Common myeloid progenitor, CD34-positive (primary cell): Measurements from ENCODE around the gene RBM14. TPM values are rescaled to one million over a fixed set of nuclear protein-coding genes. Genes with fewer than 3 reads are reported as not detected.
A peak's percentile ranks its signal among the peaks of the same experiment; 100 is the strongest.

Source experiments
- CTCF ChIA-PET: fragments of 350-600 bp; sonication (Branson Sonifier 250); formaldehyde crosslinking; loops from one replicate; lab custom pipeline; 2021; ENCODE audit warnings: antibody characterized with exemption; lab: Charles Lee
- POLR2A ChIA-PET: fragments of 350-600 bp; sonication (Branson Sonifier 250); formaldehyde crosslinking; loops from one replicate; lab custom pipeline; 2021; ENCODE audit warnings: antibody characterized with exemption; lab: Charles Lee
- DNase-seq, 3 donors: peaks; one replicate each; pipeline versions ENCODE4 v3.0.0 to v3.0.0-alpha.2; 2013
- H3K27ac ChIP-seq, 2 experiments: 1 replicate in 1 of 2; 2 replicates in 1 of 2; pipeline ENCODE4 v1.7.0; 2013; ENCODE audit warnings: inconsistent platforms in 2 of 2, low read length in 2 of 2, mild to moderate bottlenecking in 2 of 2, low read depth in 1 of 2, moderate library complexity in 1 of 2; ENCODE audit not compliant: severe bottlenecking in 2 of 2, insufficient read depth in 1 of 2, poor library complexity in 1 of 2
- H3K27me3 ChIP-seq, 5 experiments: replicated peaks in 2 of 5; 1 replicate in 3 of 5; 2 replicates in 2 of 5; pipeline versions ENCODE4 v1.6.1 to v1.7.0; 2013; ENCODE audit warnings: low read length in 4 of 5, mild to moderate bottlenecking in 2 of 5, moderate library complexity in 2 of 5, inconsistent platforms in 1 of 5; ENCODE audit not compliant: insufficient read depth in 5 of 5, control insufficient read depth in 4 of 5
- H3K36me3 ChIP-seq, 4 experiments: 1 replicate in 2 of 4; 2 replicates in 2 of 4; pipeline versions ENCODE4 v1.6.1 to v1.7.0; 2013; ENCODE audit warnings: low read length in 3 of 4, control low read depth in 1 of 4, mild to moderate bottlenecking in 1 of 4; ENCODE audit not compliant: control insufficient read depth in 4 of 4, insufficient read depth in 4 of 4
- H3K4me1 ChIP-seq, 4 experiments: 1 replicate in 3 of 4; 2 replicates in 1 of 4; pipeline versions ENCODE4 v1.6.1 to v1.7.1; 2013; ENCODE audit warnings: low read length in 3 of 4, mild to moderate bottlenecking in 3 of 4, control low read depth in 1 of 4, inconsistent platforms in 1 of 4, moderate library complexity in 1 of 4; ENCODE audit not compliant: control insufficient read depth in 4 of 4, insufficient read depth in 4 of 4; ENCODE audit errors: control extremely low read depth in 1 of 4
- H3K4me3 ChIP-seq, 7 experiments: 1 replicate in 4 of 7; 2 replicates in 3 of 7; pipeline versions ENCODE4 v1.5.1 to v1.7.0; 2013; ENCODE audit warnings: mild to moderate bottlenecking in 7 of 7, low read length in 6 of 7, moderate library complexity in 6 of 7, inconsistent platforms in 2 of 7, low read depth in 2 of 7, control low read depth in 1 of 7; ENCODE audit not compliant: insufficient read depth in 4 of 7, control insufficient read depth in 1 of 7; ENCODE audit errors: extremely low read depth in 1 of 7
- H3K9me3 ChIP-seq, 5 experiments: 1 replicate in 4 of 5; 2 replicates in 1 of 5; pipeline versions ENCODE4 v1.6.1 to v1.7.1; 2013; ENCODE audit warnings: low read length in 4 of 5, mild to moderate bottlenecking in 2 of 5, inconsistent platforms in 1 of 5, low read depth in 1 of 5, moderate library complexity in 1 of 5; ENCODE audit not compliant: control insufficient read depth in 4 of 5, insufficient read depth in 2 of 5; ENCODE audit errors: control extremely low read depth in 1 of 5
- WGBS: methylation state at CpG from one replicate; pipeline ENCODE4 v1.1.5; 2013; ENCODE audit not compliant: insufficient coverage; 5-methylcytosine and 5-hydroxymethylcytosine counted together
- polyA plus RNA-seq: library from polyadenylated mRNA; unstranded; fragments of 120-200 nt; gene quantifications from one replicate; pipeline ENCODE4 v1.2.1, GENCODE V29; 2013

RBM14 gene, protein sequence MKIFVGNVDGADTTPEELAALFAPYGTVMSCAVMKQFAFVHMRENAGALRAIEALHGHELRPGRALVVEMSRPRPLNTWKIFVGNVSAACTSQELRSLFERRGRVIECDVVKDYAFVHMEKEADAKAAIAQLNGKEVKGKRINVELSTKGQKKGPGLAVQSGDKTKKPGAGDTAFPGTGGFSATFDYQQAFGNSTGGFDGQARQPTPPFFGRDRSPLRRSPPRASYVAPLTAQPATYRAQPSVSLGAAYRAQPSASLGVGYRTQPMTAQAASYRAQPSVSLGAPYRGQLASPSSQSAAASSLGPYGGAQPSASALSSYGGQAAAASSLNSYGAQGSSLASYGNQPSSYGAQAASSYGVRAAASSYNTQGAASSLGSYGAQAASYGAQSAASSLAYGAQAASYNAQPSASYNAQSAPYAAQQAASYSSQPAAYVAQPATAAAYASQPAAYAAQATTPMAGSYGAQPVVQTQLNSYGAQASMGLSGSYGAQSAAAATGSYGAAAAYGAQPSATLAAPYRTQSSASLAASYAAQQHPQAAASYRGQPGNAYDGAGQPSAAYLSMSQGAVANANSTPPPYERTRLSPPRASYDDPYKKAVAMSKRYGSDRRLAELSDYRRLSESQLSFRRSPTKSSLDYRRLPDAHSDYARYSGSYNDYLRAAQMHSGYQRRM
- 54.2 TPM for polyA plus RNA-seq

DNA sequence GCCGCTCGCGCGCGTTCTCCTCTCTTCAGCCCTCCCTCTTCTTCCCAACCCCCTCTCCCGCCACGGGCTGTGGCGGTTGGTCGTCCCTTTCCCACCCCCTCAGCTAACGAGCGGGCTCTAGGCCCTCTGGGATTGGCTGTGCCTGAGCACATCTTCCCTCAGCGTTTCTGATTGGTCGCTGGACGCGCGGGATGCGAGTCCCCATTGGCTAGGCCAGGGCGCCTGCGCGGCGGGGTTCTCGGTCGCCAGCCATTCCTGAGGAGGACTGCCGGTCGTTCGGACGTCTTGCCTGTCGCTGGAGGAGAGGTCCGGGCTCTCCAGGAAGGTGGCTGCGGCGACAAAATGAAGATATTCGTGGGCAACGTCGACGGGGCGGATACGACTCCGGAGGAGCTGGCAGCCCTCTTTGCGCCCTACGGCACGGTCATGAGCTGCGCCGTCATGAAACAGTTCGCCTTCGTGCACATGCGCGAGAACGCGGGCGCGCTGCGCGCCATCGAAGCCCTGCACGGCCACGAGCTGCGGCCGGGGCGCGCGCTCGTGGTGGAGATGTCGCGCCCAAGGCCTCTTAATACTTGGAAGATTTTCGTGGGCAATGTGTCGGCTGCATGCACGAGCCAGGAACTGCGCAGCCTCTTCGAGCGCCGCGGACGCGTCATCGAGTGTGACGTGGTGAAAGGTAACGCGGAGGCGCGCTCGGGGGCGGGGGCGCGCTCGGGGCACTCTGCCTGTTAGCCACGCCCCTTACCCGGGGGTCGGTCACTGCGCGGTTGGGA is at the start of gene RBM14:
RBM14 (plus strand) TSS at position 252 of the 776 bp plus-strand sequence; CDS start at position 343, 91 bp downstream.
- ChIA-PET CTCF (interaction anchor here (0.7 to 2.1 kb wide), 5 partner anchors 16 to 62 kb away, joined by 3 to 8 read pairs (median 4); partner anchors contain the start of genes CCDC87, CCS and RBM4), POLR2A (interaction anchor here (0.6 to 2.4 kb wide), 16 partner anchors 10 to 976 kb away, joined by 3 to 16 read pairs (median 4); partner anchors contain the start of genes ACTN3, CCDC87, CCS and RBM4)
- Histone ChIP-seq H3K4me1 (peaks cover 18 to 33% (median 28%) of the 10 kb centered on the region in 4 experiments), H3K27ac (peak within 1 kb of the TSS; percentile 93 to 97), H3K4me3 (peak within 1 kb of the TSS; percentile 90 to 100 (median 96)), H3K27me3 (no peaks in the 10 kb centered on the region), H3K36me3 (peaks cover 0 to 37% (median 15%) of the 10 kb centered on the region in 4 experiments), H3K9me3 (no peaks in the 10 kb centered on the region)
- DNase-seq = peak; percentile 98 to 99 (median 99)
- WGBS = 0% methylated on average over 78 of the region's 90 CpGs

DNA sequence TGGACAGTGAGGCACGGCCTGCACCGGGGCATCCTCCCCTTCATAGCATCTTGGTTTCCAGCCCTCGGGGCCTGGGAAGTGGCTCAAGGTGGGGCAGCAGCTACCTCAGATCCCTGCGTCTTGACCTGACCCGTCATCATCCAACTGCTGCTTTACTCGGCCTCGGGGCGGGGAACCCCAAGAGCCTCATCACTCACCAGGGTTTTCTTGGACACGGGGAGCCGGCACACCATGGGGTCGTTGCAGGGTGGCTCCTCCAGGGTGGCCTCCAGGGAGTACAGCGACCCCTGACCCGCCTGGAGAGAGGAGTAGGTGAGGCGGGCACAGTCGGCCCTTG is 48.7 kb upstream of the RBM14 start:
- 77% methylated on average over 11 of the region's 15 CpGs for WGBS

DNA sequence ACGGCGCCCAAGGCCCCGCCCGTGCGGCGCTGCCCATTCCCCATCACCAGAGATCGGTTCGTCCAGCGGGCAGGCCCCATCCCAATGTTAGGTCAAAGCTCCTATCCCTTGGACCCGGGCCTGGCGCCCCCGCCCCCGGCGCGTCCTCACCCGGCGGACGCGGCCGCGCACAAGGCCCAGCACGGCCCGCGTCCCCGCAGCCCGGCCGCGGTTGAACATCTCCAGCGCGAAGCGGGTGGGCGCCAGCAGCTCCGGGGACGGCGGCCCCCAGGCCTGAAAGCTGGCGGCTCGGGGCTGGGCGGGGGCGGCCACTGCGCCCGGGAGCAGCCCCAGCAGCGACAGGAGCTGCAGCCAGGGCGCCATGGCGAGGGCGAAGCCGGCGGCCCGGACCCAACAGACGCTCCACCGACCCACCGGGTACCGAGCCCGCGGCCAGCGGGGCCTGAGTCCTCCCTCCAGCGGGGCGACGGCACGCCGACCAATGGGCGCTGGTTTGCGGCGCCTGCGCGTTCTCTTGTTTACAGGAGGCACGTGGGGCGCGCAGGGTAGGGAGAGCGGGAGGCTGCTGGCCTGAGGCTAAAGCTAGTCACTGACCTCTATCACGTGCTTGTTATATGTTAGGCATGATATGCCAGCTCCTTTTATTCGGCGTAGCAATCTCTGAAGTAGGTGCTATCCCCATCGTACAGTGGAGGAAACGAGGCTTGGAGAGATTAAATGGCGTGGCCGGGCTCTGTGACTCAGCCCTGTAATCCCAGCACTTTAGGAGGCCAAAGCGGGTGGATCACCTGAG is 48.1 kb upstream of the RBM14 start, which contains the start of gene CTSF:
CTSF (minus strand) TSS at position 483 of the 793 bp plus-strand sequence; CDS start at position 363, 120 bp downstream.
- Histone ChIP-seq H3K4me3 (peak within 1 kb of the TSS; percentile 37 to 77 (median 61)), H3K4me1 (peaks cover 0 to 14% (median 10%) of the 10 kb centered on the region in 4 experiments), H3K9me3 (no peaks in the 10 kb centered on the region), H3K36me3 (peaks cover 0 to 18% (median 3%) of the 10 kb centered on the region in 4 experiments), H3K27ac (no peak within 1 kb of the TSS), H3K27me3 (peaks cover 0 to 2% (median 0%) of the 10 kb centered on the region in 5 experiments)
- WGBS = 3% methylated on average over 77 of the region's 77 CpGs
- ChIA-PET POLR2A (no interaction called here), CTCF (interaction anchor here (0.6 to 3.9 kb wide), 15 partner anchors 8 to 269 kb away, joined by 3 to 14 read pairs (median 3); partner anchors contain the start of genes ACTN3, RBM4B and ZDHHC24)
- peak; percentile 57 to 74 (median 63) for DNase-seq

More for the DNA sequence above, 48.7 kb upstream of the RBM14 start:
- Histone ChIP-seq H3K27ac (no peak overlapping the region), H3K4me3 (peak overlapping the region in 6 of 7 experiments; percentile 37 to 77 (median 66)), H3K9me3 (no peaks in the 10 kb centered on the region), H3K4me1 (peaks cover 0 to 14% (median 10%) of the 10 kb centered on the region in 4 experiments), H3K27me3 (peaks cover 0 to 2% (median 0%) of the 10 kb centered on the region in 5 experiments), H3K36me3 (peaks cover 0 to 18% (median 3%) of the 10 kb centered on the region in 4 experiments)
- ChIA-PET POLR2A (no interaction called here), CTCF (interaction anchor here (0.9 to 3.9 kb wide), 11 partner anchors 9 to 269 kb away, joined by 3 to 14 read pairs (median 3); partner anchors contain the start of genes ACTN3 and ZDHHC24)
- no peak for DNase-seq

DNA sequence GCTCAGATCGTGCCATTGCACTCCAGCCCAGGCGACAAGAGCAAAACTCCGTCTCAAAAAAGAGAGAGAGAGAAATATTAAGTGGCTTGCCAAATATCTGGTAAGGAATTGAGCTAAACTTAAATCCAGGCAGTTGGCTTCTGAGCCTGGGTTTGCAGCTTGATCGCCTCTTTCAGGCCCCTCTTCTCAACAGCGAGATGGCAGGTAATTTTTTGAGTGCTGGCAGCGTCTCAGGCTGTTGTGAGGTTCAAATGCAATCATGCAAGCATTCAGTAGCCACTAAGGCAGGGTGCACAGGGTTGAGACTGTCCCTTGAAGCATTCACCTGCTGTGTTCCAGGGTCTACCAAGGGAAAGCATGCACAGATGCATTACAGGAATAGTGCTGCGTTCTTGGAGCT is 47.4 kb upstream of the RBM14 start:
- Histone ChIP-seq H3K9me3 (no peaks in the 10 kb centered on the region), H3K27ac (no peak overlapping the region), H3K4me3 (no peak overlapping the region), H3K36me3 (peaks cover 0 to 12% (median 3%) of the 10 kb centered on the region in 4 experiments), H3K27me3 (peaks cover 0 to 2% (median 0%) of the 10 kb centered on the region in 5 experiments), H3K4me1 (peaks cover 0 to 14% (median 10%) of the 10 kb centered on the region in 4 experiments)
- ChIA-PET CTCF (interaction anchor here (0.6 to 3.9 kb wide), 11 partner anchors 9 to 109 kb away, joined by 3 to 14 read pairs (median 5); partner anchors contain the start of genes ACTN3, RBM4B and ZDHHC24), POLR2A (interaction anchor here (0.6 kb wide), 1 partner anchor 17 kb away, joined by 4 read pairs; no protein-coding TSS in a partner anchor)
- whole genome bisulfite sequencing = 96% methylated on average over 7 of the region's 7 CpGs
- DNase-seq = no peak

DNA sequence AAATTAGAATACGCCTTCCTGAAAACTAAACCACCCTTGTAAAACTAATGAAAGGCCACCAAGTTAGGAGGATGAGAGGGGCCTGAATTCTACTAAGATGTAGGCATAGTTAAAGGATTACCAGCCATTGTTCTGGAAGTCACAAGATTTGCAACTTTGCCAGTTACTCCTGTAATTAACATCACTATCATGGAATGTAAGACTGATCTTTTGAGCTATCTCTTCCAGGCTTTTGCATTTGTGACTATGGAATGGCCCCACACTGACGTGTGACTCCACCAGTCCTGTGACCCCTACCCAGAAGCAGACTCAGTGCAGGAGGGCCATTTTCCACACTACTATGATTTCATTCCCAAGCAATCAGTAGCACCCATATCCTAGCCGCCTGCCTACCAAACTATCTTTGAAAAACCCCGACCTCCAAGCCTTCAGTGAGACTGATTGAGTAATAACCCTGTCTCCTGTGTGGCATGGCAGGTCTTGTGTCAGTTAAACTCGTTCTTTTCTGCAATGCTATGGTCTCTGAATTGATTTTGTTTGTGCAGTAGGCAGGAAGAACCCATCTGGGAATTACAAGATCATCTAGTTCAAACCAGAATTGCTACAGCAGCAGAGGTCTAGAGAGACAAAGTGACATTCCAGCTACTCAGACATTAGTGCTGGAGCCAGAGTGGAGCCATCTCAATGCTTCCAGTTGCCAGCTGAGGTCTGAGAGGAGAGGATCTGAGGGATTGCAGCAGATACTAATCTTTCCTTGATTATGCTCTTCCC is 46.2 kb upstream of the RBM14 start:
- Histone ChIP-seq H3K27ac (no peak overlapping the region), H3K36me3 (peaks cover 0 to 7% (median 3%) of the 10 kb centered on the region in 4 experiments), H3K9me3 (no peaks in the 10 kb centered on the region), H3K27me3 (no peaks in the 10 kb centered on the region), H3K4me3 (no peak overlapping the region), H3K4me1 (peaks cover 0 to 14% (median 10%) of the 10 kb centered on the region in 4 experiments)
- DNase-seq = no peak
- POLR2A ChIA-PET = no interaction called here
- CTCF ChIA-PET = interaction anchor here (0.6 to 3.9 kb wide), 6 partner anchors 8 to 85 kb away, joined by 3 to 14 read pairs (median 4); partner anchors contain the start of genes ACTN3 and ZDHHC24
- WGBS = 71% methylated on average over 2 of the region's 5 CpGs
